RWPE1 (cell line): Measurements from ENCODE around the gene MACC1.

ENCODE experiments used
- CTCF ChIA-PET: fragments of 350-600 bp; sonication (Branson Sonifier 250); formaldehyde crosslinking; extraction: SDS; loops from one replicate; lab custom pipeline; 2021; lab: Yijun Ruan, JAX
- POLR2A ChIA-PET: fragments of 400-600 bp; formaldehyde crosslinking; extraction: SDS; loops from one replicate; lab custom pipeline; 2020; ENCODE audit warnings: antibody characterized with exemption; ENCODE audit not compliant: low non-redundant PET; lab: Yijun Ruan, JAX
- DNase-seq: peaks from one replicate; pipeline ENCODE4 v3.0.0; 2012; ENCODE audit warnings: low spot score
- H3K27ac ChIP-seq: fragments of 450-650 bp; 2 replicates; pipeline ENCODE4 v1.5.1; 2017
- CTCF ChIP-seq: fragments of 450-650 bp; conservative IDR thresholded peaks from 2 replicates; pipeline ENCODE4 v1.5.1; 2017; ENCODE audit warnings: low read depth, mild to moderate bottlenecking

MACC1 gene

DNA sequence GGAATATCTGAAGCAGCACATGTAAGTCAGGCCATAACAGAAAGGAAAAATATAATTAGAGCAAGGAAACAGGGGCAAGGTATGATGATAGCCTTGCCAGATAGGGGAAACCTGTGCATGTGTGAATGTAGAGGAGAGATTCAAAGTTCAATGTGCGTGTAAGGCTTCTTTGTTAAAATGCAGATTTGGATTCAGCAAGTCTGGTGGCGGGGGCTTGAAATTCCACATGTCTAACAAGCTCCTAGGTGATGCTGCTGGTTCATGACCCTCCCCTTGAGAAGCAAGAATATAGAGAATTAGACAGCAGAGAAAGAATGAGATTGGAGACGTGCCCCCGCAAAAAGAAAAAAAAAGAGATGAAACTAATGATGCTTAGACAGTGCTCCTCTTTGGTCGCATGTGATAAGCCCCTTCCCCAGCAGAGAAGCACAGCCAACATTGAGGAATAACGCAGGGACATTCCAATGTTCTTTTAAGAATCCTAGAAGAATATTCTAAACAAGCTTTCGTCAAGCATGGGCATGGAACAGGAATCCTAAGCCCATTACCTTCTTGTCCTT lies 21.1 kb upstream of the MACC1 start:
- ChIA-PET POLR2A (no interaction called here), CTCF (no interaction called here)
- no peak for DNase-seq
- H3K27ac ChIP-seq: no peak overlapping the region
- no peak for TF ChIP-seq CTCF

DNA sequence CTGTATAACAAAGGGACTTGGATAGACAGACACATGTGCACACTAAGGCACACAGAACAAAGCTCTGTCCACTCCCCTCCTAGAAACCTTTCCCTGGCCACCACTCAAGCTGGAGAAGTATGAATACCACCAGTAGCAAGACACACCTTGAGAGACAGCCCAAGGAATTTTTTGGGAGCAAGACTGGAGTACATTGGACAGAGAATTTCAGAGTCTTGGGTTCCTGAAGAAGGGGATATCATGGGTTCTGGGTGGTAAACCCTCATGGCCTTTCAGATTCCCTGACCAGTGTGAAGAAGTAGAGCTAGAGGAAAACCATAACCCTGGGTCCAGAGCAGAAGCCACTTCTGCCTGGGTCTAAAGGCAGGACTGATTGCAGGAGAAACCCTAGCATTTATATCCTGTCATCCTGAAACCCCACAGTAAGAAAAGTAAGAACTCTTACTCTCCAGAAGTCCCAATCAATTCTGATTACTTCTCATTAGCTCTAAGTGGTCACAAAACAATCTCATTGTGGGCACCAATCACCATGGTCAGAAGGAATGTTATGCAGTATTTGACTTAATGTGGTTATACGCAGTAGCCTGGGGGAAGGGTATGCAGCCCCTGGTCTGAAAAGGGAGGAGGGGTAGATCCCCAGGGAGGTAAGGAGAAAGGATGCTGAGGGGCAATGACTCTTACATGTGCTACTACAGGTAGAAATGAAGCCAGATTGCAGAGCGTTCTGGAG lies 20.4 kb upstream of the MACC1 start:
- no peak for TF ChIP-seq CTCF
- no peak for DNase-seq
- POLR2A ChIA-PET: no interaction called here
- H3K27ac ChIP-seq: no peak overlapping the region
- CTCF ChIA-PET: no interaction called here

- DNase-seq: no peak
- TF ChIP-seq CTCF: no peak
- CTCF ChIA-PET: no interaction called here
- POLR2A ChIA-PET: no interaction called here
- no peak overlapping the region for H3K27ac ChIP-seq
Measured at GRCh38 chr7:20236790-20237189, 19.6 kb upstream of the MACC1 start.

DNA sequence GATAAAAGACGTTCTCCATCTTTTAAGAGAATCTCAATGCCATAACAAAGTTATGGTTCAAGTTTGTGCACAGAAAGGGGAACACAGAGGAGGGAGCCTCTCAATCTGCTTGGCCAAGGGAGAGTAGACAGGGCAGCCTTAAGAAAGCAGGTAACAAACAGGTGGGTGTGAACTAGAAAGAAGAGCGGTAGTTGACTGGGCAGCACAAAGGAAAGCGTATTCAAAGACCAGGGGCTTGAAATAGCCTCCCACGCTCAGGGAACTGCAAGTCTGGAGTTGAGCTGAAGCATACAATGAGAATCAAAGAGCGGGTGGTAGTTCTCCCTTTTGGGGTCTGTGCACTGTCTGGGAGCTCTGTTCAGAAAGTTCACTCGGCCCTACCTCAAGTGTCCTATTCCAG lies 18.9 kb upstream of the MACC1 start:
- no peak for DNase-seq
- no peak for TF ChIP-seq CTCF
- ChIA-PET POLR2A (no interaction called here), CTCF (interaction anchor here (0.6 kb wide), 1 partner anchor 166 kb away, joined by 5 read pairs; no protein-coding TSS in a partner anchor)
- no peak overlapping the region for H3K27ac ChIP-seq

- no peak for TF ChIP-seq CTCF
- CTCF ChIA-PET: interaction anchor here (0.6 kb wide), 1 partner anchor 167 kb away, joined by 5 read pairs; no protein-coding TSS in a partner anchor
- POLR2A ChIA-PET: no interaction called here
- DNase-seq: no peak
- H3K27ac ChIP-seq: no peak overlapping the region
Measured at GRCh38 chr7:20235288-20235687, 18.1 kb upstream of the MACC1 start.

DNA sequence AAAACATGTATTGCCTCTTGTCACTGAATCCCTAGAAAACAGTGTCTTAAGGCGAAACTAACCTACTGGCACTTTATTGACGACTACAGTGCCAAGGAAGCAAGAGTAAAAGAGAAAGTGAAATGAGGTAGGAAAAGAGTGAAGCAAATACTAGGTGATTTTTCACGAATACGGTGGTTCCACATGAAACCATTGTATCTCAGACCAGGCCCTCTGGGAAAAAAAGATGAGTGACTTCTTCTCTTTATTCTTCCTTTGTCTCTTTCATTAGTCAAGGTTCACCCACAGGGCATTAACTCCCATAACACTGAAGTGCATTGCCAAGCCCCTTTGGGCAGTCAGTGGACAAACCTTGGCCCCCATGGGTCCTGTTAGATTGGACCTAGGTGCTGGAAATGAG lies 16.2 kb upstream of the MACC1 start:
- DNase-seq: no peak
- CTCF ChIA-PET: interaction anchor here (1.0 kb wide), 1 partner anchor 16 kb away, joined by 3 read pairs; the partner anchor contains the start of gene MACC1
- POLR2A ChIA-PET: no interaction called here
- H3K27ac ChIP-seq: no peak overlapping the region
- TF ChIP-seq CTCF: no peak
